ENCODE measurements around the gene MAST4. TPM values are rescaled to one million over a fixed set of nuclear protein-coding genes. Genes with fewer than 3 reads are reported as not detected.
"Not testable (repeated sequence)": the region's sequence is repeated elsewhere in the genome, so short reads cannot be mapped to it uniquely, and the experiment has no call there.

MAST4 gene
- total RNA-seq, 1 donor from 2014 or later = 10.4 TPM

DNA sequence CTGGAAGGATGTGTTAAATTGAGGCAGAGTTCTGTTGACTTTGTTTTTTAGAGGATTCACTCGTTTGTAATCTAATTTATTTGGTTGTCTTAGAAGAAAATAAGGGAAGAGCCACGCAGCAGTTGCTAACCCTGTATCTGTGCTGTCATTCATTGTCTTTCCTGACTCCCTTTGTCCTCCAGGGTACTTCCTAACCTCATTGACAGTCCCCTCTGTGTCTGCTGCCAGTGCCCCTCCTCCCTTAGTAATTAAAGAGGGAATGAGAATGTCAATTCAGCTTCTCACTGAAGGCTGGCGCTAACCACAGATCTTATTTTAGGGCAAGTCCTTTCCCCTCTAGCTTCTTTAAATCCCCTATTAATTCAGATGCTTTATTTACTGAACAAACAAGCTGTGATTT, 84.0 kb downstream of the MAST4 start:
- H3K9ac ChIP-seq (ENCODE audit: low read depth in 1 of 3, low read length in 3 of 3) = no peak overlapping the region
- H3K4me3 ChIP-seq (ENCODE audit: low read length in 3 of 3) = no peak overlapping the region
- no peaks in the 10 kb centered on the region for H3K4me1 ChIP-seq (ENCODE audit: control insufficient read depth in 3 of 3, insufficient read depth in 3 of 3, low read length in 3 of 3)
- no peak overlapping the region for H3K27ac ChIP-seq (ENCODE audit: low read depth, low read length)
- no peaks in the 10 kb centered on the region for H3K27me3 ChIP-seq (ENCODE audit: control insufficient read depth in 3 of 3, insufficient read depth in 3 of 3, low read length in 3 of 3)
- no peaks in the 10 kb centered on the region for H3K36me3 ChIP-seq (ENCODE audit: control insufficient read depth in 3 of 3, insufficient read depth in 3 of 3, low read length in 3 of 3)
- H3K9me3 ChIP-seq (ENCODE audit: control insufficient read depth in 3 of 3, low read length in 3 of 3) = no peaks in the 10 kb centered on the region

DNA sequence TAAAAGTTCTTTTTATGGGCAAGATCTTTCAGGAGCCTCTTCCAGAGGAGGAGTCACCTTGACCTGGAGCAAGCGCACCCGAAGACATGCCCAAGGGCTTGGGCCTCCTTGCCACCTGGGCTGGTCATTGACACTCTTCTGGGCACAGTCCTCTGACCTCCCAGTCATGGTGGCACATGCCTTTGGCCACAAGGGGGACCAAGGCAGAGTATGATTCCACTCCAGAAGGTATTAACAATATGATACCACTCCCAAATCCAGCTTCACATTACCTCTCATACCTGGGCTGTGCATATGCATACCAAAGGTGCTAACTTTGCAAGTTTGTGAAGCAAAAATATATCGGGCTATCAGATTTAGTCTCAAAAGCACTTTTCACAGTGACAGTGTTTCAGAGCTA, 84.6 kb downstream of the MAST4 start:
- H3K4me3 ChIP-seq (ENCODE audit: low read length in 3 of 3) = no peak overlapping the region
- no peaks in the 10 kb centered on the region for H3K9me3 ChIP-seq (ENCODE audit: control insufficient read depth in 3 of 3, low read length in 3 of 3)
- H3K27me3 ChIP-seq (ENCODE audit: control insufficient read depth in 3 of 3, insufficient read depth in 3 of 3, low read length in 3 of 3) = no peaks in the 10 kb centered on the region
- H3K36me3 ChIP-seq (ENCODE audit: control insufficient read depth in 3 of 3, insufficient read depth in 3 of 3, low read length in 3 of 3) = no peaks in the 10 kb centered on the region
- H3K9ac ChIP-seq (ENCODE audit: low read depth in 1 of 3, low read length in 3 of 3) = no peak overlapping the region
- no peak overlapping the region for H3K27ac ChIP-seq (ENCODE audit: low read depth, low read length)
- no peaks in the 10 kb centered on the region for H3K4me1 ChIP-seq (ENCODE audit: control insufficient read depth in 3 of 3, insufficient read depth in 3 of 3, low read length in 3 of 3)

DNA sequence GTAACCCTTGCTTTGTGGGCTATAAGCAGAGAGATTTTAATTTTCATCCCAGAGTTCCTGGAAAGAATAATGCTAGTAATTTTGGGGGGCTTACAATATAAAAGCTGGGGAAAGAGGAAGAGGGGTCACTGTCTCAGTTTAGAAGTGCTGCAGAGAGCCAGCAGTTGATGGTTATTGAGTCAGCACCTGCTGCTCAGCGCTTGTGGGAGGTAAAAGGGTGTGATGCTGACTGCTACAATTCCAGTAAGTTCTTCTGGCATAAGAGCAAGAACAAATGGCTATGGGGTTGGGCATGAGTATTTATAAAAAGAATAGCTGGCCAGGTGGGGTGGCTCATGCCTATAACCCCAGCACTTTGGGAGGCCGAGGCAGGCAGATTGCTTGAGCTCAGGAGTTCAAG, 88.5 kb downstream of the MAST4 start:
- Histone ChIP-seq H3K4me3 (ENCODE audit: low read length in 3 of 3) (no peak overlapping the region), H3K36me3 (ENCODE audit: control insufficient read depth in 3 of 3, insufficient read depth in 3 of 3, low read length in 3 of 3) (no peaks in the 10 kb centered on the region), H3K4me1 (ENCODE audit: control insufficient read depth in 3 of 3, insufficient read depth in 3 of 3, low read length in 3 of 3) (no peaks in the 10 kb centered on the region), H3K27ac (ENCODE audit: low read depth, low read length) (no peak overlapping the region), H3K9me3 (ENCODE audit: control insufficient read depth in 3 of 3, low read length in 3 of 3) (no peaks in the 10 kb centered on the region), H3K9ac (ENCODE audit: low read depth in 1 of 3, low read length in 3 of 3) (no peak overlapping the region), H3K27me3 (ENCODE audit: control insufficient read depth in 3 of 3, insufficient read depth in 3 of 3, low read length in 3 of 3) (no peaks in the 10 kb centered on the region)

DNA sequence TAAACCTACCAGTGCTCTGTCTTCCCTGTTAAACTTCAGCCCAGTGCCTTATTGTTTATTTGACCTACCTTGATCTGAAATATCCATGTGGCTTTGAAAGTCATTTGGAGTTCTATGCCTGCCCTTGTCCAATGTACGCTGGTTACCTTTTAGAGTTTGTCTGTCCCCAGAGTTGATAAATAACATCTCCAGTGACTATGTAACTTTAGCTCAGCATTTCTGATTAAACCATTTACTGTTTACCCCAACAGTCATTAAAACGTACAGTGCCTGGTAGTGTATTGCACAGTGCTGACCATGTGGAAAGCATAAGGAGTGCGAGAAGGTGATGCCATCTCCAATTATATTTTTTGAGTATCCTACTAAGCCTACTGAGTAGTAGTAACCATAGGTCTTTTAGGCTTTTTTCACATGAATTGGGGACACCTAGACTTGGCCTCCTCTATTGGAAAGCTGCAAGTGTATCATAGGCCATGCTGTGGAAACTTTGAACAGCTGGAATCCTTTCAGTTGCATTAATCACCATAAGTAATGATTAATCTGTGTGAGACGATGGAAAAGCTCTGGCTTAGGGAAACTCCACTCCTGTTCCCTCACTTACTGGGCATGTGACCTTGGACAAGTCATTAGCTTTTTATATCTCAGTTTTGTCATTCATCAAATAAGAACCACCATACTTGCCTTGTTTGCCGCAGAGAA, 93.5 kb downstream of the MAST4 start:
- Histone ChIP-seq H3K27ac (ENCODE audit: low read depth, low read length) (no peak overlapping the region), H3K9me3 (ENCODE audit: control insufficient read depth in 3 of 3, low read length in 3 of 3) (no peaks in the 10 kb centered on the region), H3K4me3 (ENCODE audit: low read length in 3 of 3) (no peak overlapping the region), H3K4me1 (ENCODE audit: control insufficient read depth in 3 of 3, insufficient read depth in 3 of 3, low read length in 3 of 3) (no peaks in the 10 kb centered on the region), H3K27me3 (ENCODE audit: control insufficient read depth in 3 of 3, insufficient read depth in 3 of 3, low read length in 3 of 3) (no peaks in the 10 kb centered on the region), H3K9ac (ENCODE audit: low read depth in 1 of 3, low read length in 3 of 3) (no peak overlapping the region), H3K36me3 (ENCODE audit: control insufficient read depth in 3 of 3, insufficient read depth in 3 of 3, low read length in 3 of 3) (no peaks in the 10 kb centered on the region)

DNA sequence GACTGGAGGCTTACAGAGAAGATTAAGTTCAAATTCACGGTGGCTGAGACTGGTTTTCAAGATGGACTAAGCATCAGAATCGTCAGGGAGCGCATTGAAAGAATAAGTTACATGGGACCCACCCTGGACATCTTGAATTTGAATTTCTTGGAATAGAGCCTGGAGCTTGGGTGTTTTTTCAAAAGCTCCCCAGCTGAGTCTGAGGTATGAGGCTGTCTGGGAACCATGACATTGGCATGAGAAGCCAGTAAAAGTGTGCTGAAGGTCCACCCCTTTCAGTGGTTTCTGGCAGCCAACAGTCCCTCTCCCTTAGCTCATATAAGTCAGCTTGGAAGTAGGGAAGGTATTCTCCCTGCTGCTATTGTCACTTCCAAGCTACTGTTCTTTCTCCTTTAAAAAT, 97.8 kb downstream of the MAST4 start:
- Histone ChIP-seq H3K27ac (ENCODE audit: low read depth, low read length) (no peak overlapping the region), H3K4me1 (ENCODE audit: control insufficient read depth in 3 of 3, insufficient read depth in 3 of 3, low read length in 3 of 3) (no peaks in the 10 kb centered on the region), H3K9ac (ENCODE audit: low read depth in 1 of 3, low read length in 3 of 3) (no peak overlapping the region)

DNA sequence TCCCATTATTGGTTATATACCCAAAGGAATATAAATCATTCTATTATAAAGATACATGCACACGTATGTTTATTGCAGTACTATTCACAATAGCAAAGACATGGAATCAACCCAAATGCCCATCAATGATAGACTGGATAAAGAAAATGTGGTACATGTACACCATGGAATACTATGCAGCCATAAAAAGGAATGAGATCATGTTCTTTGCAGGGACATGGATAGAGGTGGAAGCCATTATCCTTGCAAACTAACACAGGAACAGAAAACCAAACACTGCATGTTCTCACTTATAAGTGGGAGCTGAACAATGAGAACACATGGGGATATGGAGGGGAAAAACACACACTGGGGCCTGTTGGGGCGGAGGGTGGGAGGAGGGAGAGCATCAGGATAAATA, 99.6 kb downstream of the MAST4 start:
- not testable (repeated sequence) for H3K27me3 ChIP-seq (ENCODE audit: control insufficient read depth in 3 of 3, insufficient read depth in 3 of 3, low read length in 3 of 3); H3K9me3 ChIP-seq (ENCODE audit: control insufficient read depth in 3 of 3, low read length in 3 of 3); H3K27ac ChIP-seq (ENCODE audit: low read depth, low read length); H3K4me1 ChIP-seq (ENCODE audit: control insufficient read depth in 3 of 3, insufficient read depth in 3 of 3, low read length in 3 of 3); H3K9ac ChIP-seq (ENCODE audit: low read depth in 1 of 3, low read length in 3 of 3); H3K36me3 ChIP-seq (ENCODE audit: control insufficient read depth in 3 of 3, insufficient read depth in 3 of 3, low read length in 3 of 3); H3K4me3 ChIP-seq (ENCODE audit: low read length in 3 of 3)

More for the DNA sequence above, 97.8 kb downstream of the MAST4 start:
- no peaks in the 10 kb centered on the region for H3K27me3 ChIP-seq (ENCODE audit: control insufficient read depth in 3 of 3, insufficient read depth in 3 of 3, low read length in 3 of 3)
- no peaks in the 10 kb centered on the region for H3K9me3 ChIP-seq (ENCODE audit: control insufficient read depth in 3 of 3, low read length in 3 of 3)
- no peaks in the 10 kb centered on the region for H3K36me3 ChIP-seq (ENCODE audit: control insufficient read depth in 3 of 3, insufficient read depth in 3 of 3, low read length in 3 of 3)
- H3K4me3 ChIP-seq (ENCODE audit: low read length in 3 of 3) = no peak overlapping the region

DNA sequence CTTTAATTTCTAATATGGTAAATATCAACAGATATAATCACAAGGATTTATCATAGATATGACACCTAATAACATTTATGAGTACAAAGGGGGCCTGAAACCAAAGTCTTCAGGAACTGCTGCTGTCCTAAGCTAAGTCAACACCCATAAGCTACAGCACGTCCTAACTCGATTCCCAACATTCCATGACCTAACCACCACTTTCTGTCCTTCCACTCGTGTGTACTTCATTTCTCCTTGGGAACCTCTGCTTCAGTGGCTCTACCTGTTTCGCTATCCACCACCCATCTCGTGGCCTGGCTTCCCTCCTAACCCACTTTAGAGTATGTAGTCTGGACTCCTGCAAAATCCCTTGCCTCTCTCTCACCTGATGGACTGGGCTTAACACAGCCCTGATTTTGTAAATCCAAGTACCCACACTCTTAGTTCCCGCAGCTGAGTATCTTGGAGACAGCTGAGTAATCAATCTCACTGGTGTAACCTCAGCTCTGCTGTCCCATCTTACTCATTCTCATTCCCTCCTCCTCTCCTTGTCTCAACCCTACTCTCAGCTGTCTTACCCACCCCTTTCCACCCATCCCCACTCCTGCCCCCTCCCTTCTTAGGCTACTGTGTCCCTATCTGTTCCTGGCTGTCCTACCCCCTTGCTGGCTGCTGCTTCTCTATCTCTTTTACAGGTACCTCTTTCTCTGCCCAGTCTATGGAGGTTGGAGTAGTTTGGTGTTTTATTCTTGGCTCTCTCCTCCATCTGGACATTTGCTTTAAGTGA, 101.8 kb downstream of the MAST4 start:
- Histone ChIP-seq H3K27me3 (ENCODE audit: control insufficient read depth in 3 of 3, insufficient read depth in 3 of 3, low read length in 3 of 3) (no peaks in the 10 kb centered on the region), H3K4me3 (ENCODE audit: low read length in 3 of 3) (no peak overlapping the region), H3K9me3 (ENCODE audit: control insufficient read depth in 3 of 3, low read length in 3 of 3) (no peaks in the 10 kb centered on the region), H3K4me1 (ENCODE audit: control insufficient read depth in 3 of 3, insufficient read depth in 3 of 3, low read length in 3 of 3) (no peaks in the 10 kb centered on the region), H3K9ac (ENCODE audit: low read depth in 1 of 3, low read length in 3 of 3) (no peak overlapping the region), H3K36me3 (ENCODE audit: control insufficient read depth in 3 of 3, insufficient read depth in 3 of 3, low read length in 3 of 3) (no peaks in the 10 kb centered on the region), H3K27ac (ENCODE audit: low read depth, low read length) (no peak overlapping the region)

DNA sequence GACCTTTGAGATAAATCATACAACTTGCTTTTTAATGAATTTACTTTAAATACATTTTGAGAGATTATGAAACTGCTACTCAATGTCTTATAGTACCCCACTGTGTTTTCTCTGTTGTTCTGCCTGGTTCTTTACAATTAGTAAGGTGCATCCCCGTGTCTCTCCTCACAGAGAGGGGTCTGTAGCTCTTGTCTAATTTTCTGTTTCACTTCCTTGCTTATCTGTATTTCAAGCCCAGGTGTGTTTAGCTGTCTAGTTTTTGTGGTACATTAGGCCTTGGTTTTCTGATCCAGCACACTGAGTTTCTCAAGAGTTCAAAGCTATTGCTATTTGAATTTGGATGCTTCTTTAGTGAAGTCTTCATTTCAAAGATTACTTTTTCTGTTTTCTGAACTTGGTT, 105.1 kb downstream of the MAST4 start:
- Histone ChIP-seq H3K36me3 (ENCODE audit: control insufficient read depth in 3 of 3, insufficient read depth in 3 of 3, low read length in 3 of 3) (no peaks in the 10 kb centered on the region), H3K27me3 (ENCODE audit: control insufficient read depth in 3 of 3, insufficient read depth in 3 of 3, low read length in 3 of 3) (no peaks in the 10 kb centered on the region), H3K4me3 (ENCODE audit: low read length in 3 of 3) (no peak overlapping the region), H3K9me3 (ENCODE audit: control insufficient read depth in 3 of 3, low read length in 3 of 3) (no peaks in the 10 kb centered on the region), H3K4me1 (ENCODE audit: control insufficient read depth in 3 of 3, insufficient read depth in 3 of 3, low read length in 3 of 3) (peaks cover 2 to 4% (median 2%) of the 10 kb centered on the region in 3 donors), H3K27ac (ENCODE audit: low read depth, low read length) (no peak overlapping the region), H3K9ac (ENCODE audit: low read depth in 1 of 3, low read length in 3 of 3) (no peak overlapping the region)

DNA sequence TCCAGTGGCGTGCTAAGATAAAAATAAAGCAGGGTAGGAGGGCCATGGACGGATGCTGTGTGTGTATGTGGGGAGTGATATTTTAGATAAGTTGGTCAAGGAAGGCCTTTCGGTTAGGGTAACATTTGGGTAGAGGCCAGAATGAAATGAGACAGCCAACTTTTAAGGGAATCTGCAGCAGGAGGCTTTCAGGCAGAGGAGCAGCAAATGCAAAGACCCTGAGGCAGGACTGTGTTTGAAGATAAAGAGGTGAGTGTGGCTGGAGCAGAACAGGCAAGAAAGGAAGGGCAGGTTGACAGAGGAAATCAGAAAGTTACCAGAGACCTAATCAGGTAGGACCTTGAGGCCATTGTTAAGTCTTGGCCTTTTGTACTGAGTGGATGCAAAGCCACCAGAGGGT, 106.2 kb downstream of the MAST4 start:
- H3K4me3 ChIP-seq (ENCODE audit: low read length in 3 of 3) = no peak overlapping the region
- no peaks in the 10 kb centered on the region for H3K9me3 ChIP-seq (ENCODE audit: control insufficient read depth in 3 of 3, low read length in 3 of 3)
- no peaks in the 10 kb centered on the region for H3K36me3 ChIP-seq (ENCODE audit: control insufficient read depth in 3 of 3, insufficient read depth in 3 of 3, low read length in 3 of 3)
- no peak overlapping the region for H3K27ac ChIP-seq (ENCODE audit: low read depth, low read length)
- H3K27me3 ChIP-seq (ENCODE audit: control insufficient read depth in 3 of 3, insufficient read depth in 3 of 3, low read length in 3 of 3) = no peaks in the 10 kb centered on the region
- H3K4me1 ChIP-seq (ENCODE audit: control insufficient read depth in 3 of 3, insufficient read depth in 3 of 3, low read length in 3 of 3) = peaks cover 2 to 4% (median 2%) of the 10 kb centered on the region in 3 donors
- no peak overlapping the region for H3K9ac ChIP-seq (ENCODE audit: low read depth in 1 of 3, low read length in 3 of 3)

DNA sequence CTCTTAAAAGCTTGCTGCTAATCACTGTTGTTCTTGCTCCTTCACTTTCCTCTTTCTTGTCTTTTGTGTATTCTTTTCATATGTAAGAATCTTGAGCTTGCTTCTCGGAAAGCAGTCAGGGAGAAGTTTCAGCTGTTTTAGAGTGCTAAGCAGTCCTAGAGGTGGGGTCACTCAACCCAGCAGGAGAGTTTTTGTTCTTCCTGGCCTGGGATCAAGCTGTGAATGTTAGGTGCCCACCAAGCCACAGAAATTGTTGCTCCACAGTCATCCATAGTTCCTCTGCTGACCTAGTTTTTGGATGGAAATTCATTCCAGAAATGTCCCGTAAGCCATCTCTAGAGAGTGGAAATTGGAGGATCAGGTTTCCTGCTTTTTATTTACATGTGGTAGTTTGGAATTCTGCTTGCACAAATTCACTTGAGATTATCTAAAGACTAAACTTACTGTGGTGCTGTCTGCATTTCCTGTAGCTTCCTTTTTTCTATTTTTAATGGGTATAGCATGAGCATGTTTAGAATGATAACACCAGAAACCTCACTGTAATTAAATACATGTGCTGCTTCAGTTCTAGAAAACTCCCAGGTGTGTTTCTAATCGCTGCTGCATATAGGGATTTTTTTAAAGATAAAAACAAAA, 108.7 kb downstream of the MAST4 start:
- Histone ChIP-seq H3K27me3 (ENCODE audit: control insufficient read depth in 3 of 3, insufficient read depth in 3 of 3, low read length in 3 of 3) (no peaks in the 10 kb centered on the region), H3K27ac (ENCODE audit: low read depth, low read length) (no peak overlapping the region), H3K4me3 (ENCODE audit: low read length in 3 of 3) (no peak overlapping the region), H3K9ac (ENCODE audit: low read depth in 1 of 3, low read length in 3 of 3) (no peak overlapping the region), H3K9me3 (ENCODE audit: control insufficient read depth in 3 of 3, low read length in 3 of 3) (no peaks in the 10 kb centered on the region), H3K4me1 (ENCODE audit: control insufficient read depth in 3 of 3, insufficient read depth in 3 of 3, low read length in 3 of 3) (peaks cover 2 to 4% (median 2%) of the 10 kb centered on the region in 3 donors), H3K36me3 (ENCODE audit: control insufficient read depth in 3 of 3, insufficient read depth in 3 of 3, low read length in 3 of 3) (no peaks in the 10 kb centered on the region)
